HG02571 (cell line): ENCODE data around the gene NDFIP2.
"Not testable (repeated sequence)": the region's sequence is repeated elsewhere in the genome, so short reads cannot be mapped to it uniquely, and the experiment has no call there.

Experiments
- ATAC-seq: cut with Tn5 transposase; IDR thresholded peaks from one replicate; pipeline ENCODE4 v1.9.1; 2021; ENCODE audit warnings: mild to moderate bottlenecking, moderate library complexity; ENCODE audit not compliant: unreplicated experiment

Gene NDFIP2

GRCh38 chr13:79530270-79530669, 49.3 kb downstream of the NDFIP2 start:
- ATAC-seq: no peak

- ATAC-seq: no peak
These were observed 50.7 kb downstream of the NDFIP2 start for GRCh38 chr13:79531542-79532254.

- no peak for ATAC-seq
These were observed 51.6 kb downstream of the NDFIP2 start for GRCh38 chr13:79532576-79532975.

GRCh38 chr13:79533781-79534400, 52.9 kb downstream of the NDFIP2 start:
- ATAC-seq: no peak

- no peak for ATAC-seq
These were observed 53.6 kb downstream of the NDFIP2 start for GRCh38 chr13:79534596-79534995.

- ATAC-seq: no peak
These were observed 57.8 kb downstream of the NDFIP2 start for GRCh38 chr13:79538757-79539156.

GRCh38 chr13:79540504-79540903, 59.5 kb downstream of the NDFIP2 start:
- ATAC-seq: no peak

GRCh38 chr13:79541426-79542049, 60.6 kb downstream of the NDFIP2 start:
- no peak for ATAC-seq

- ATAC-seq: no peak
These were observed 62.9 kb downstream of the NDFIP2 start for GRCh38 chr13:79543883-79544282.

GRCh38 chr13:79547211-79548195, 66.5 kb downstream of the NDFIP2 start:
- ATAC-seq: no peak

GRCh38 chr13:79548902-79549301, 67.9 kb downstream of the NDFIP2 start:
- ATAC-seq: no peak

- ATAC-seq: no peak
These were observed 68.6 kb downstream of the NDFIP2 start for GRCh38 chr13:79549355-79550106.

GRCh38 chr13:79557666-79558065, 76.7 kb downstream of the NDFIP2 start:
- ATAC-seq: no peak

- ATAC-seq: no peak
These were observed 80.0 kb downstream of the NDFIP2 start for GRCh38 chr13:79560954-79561353.

GRCh38 chr13:79562557-79562956, 81.6 kb downstream of the NDFIP2 start:
- ATAC-seq: no peak

GRCh38 chr13:79566118-79566517, 85.2 kb downstream of the NDFIP2 start:
- ATAC-seq: no peak

- ATAC-seq: no peak
These were observed 90.2 kb downstream of the NDFIP2 start for GRCh38 chr13:79571147-79571546.

GRCh38 chr13:79573892-79574291, 92.9 kb downstream of the NDFIP2 start:
- ATAC-seq: not testable (repeated sequence)

GRCh38 chr13:79581870-79582315, 100.9 kb downstream of the NDFIP2 start:
- no peak for ATAC-seq

GRCh38 chr13:79582896-79583295, 101.9 kb downstream of the NDFIP2 start:
- ATAC-seq: no peak
